GM21619 (cell line): ENCODE data around the gene CDC42BPB.
A peak's percentile ranks its signal among the peaks of the same experiment; 100 is the strongest.

Source experiments
- ATAC-seq: cut with Tn5 transposase; IDR thresholded peaks from one replicate; pipeline ENCODE4 v1.9.1; 2021; ENCODE audit not compliant: unreplicated experiment

The CDC42BPB gene

GRCh38 chr14:103094406-103095209 lies 37.3 kb upstream of the CDC42BPB start, which contains the start of gene EXOC3L4:
Gene EXOC3L4 (plus strand): TSS chr14:103094725. CDS start chr14:103100220, 5,495 bp downstream.
- ATAC-seq: no peak

GRCh38 chr14:103093856-103094405 lies 36.6 kb upstream of the CDC42BPB start:
- ATAC-seq: no peak

GRCh38 chr14:103091883-103092222 lies 34.5 kb upstream of the CDC42BPB start:
- ATAC-seq: no peak

DNA sequence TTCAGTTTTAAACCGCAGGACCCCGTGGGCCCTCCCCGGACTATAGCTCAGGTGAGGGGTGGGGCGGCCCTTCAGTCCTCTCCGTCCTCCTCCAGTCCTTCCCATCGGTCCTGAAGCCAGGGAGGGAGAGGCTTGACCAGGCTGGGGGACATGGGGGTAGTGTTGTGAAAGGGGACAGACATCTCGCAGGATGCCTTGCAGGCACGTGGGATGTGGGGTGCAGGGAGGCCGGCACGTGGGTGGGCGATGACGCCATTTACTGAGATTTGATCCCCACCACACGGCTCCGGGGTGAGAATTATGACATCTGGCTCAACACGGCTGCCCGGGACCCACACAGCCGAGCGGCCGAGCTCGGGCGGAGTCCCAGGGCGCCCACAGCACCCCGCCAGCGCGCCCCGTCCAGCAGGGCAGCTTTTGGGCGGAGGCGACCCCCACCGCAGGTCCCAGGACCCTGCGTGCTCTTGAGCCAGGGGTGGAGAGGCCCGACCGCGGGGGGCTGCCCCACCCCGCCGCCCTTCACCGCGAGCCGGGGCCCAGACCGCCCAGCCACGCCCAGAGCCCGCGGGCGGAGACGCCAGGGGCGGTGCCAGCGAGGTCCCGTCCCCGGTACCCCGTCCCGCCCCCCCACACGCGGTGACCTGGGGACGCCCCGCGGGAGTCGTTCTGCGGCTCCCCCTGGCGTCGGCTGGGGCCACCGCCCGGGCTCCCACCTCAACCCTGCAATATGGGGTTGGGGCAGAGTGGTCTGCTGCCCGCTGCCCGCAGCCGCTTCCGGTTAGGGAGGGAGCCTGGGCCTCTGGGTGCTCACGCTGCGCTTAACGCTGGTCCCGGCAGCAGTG lies 33.9 kb upstream of the CDC42BPB start:
- peak; percentile 49 for ATAC-seq

DNA sequence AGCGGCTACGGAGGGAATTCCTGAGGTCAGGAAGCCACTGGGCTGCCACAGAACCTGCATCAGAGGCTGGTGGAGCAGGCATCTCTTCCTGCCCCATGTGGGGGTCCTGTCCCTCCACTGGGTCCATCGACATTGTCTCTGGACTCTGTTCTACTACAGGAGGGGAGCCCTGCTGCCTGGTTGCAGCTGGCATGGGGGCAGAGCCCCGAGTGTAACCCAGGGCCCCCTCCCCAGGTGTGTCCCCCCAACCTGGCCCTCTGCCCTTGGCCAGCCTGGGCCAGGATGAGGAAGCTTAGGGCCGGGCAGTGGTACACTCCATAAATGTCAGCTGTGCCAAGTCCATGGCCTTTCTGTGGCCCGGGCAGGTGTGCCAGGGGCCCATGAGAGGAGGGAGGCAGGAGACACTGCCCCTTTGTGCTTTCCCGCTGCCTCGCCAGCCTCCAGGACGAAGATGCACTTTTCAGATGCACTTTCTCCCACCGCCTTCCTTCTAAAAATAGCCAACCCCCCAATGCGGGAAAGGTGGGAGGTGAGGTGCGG lies 33.2 kb upstream of the CDC42BPB start:
- no peak for ATAC-seq

- ATAC-seq: no peak
Observed at GRCh38 chr14:103089386-103090335, 32.3 kb upstream of the CDC42BPB start.

GRCh38 chr14:103088921-103089320 lies 31.6 kb upstream of the CDC42BPB start:
- no peak for ATAC-seq

- no peak for ATAC-seq
Observed at GRCh38 chr14:103087343-103087835, 30.0 kb upstream of the CDC42BPB start.

GRCh38 chr14:103086771-103087342 lies 29.5 kb upstream of the CDC42BPB start:
- ATAC-seq: no peak

DNA sequence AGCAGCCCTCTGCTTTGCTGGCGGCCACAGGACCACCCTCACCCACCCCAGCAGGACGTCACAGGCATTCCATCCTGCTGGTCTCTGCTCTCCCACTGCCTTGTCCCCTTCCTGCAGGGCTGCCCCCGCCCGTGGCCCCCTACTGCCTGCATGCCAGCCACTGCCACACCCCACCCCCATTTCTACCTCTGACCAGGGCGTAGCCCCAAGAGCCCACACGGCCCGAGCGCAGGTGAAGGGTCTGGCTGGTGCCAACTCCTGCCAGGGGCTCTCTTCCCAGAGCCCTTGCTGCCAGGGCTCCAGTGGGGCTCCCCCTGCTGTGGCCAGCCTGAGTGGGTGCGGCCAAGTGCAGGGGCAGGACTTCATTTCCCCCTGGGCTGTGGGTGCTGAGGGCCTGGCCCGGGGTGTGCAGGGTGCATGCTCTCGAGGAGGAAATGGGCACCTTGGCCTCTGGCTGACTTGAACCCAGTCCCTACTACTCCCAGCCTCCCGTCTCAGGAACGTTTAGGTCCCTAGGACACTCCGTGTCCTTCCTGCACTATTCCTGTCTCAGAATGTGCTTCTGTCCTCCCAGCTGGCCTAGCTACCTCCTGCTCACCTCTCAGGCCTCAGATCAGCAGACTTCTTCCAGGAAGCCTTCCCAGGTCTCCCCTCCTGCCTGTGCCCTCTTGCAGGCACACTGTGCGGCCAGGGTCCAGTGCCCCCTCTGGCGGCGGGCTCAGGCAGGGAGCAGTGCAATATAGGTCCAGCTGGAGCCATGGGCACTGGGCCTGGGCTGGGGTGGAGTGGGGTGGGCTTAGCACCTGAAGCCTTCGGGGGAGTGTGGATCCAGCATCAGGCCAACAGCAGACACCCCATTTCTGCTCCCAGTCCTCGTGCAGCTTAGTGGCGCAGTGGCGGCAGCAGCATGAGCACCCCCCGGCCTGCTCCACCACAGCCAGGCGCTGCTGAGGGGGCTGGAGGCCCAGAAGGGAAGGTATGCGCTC lies 28.1 kb upstream of the CDC42BPB start:
- ATAC-seq: no peak

GRCh38 chr14:103084021-103084919 lies 26.9 kb upstream of the CDC42BPB start, which contains the start of gene LBHD2:
Gene LBHD2 (plus strand): TSS chr14:103084210. CDS start chr14:103086013, 1,803 bp downstream.
- no peak for ATAC-seq

GRCh38 chr14:103081951-103082350 lies 24.6 kb upstream of the CDC42BPB start:
- ATAC-seq: no peak

- no peak for ATAC-seq
Observed at GRCh38 chr14:103078860-103079587, 21.7 kb upstream of the CDC42BPB start.

DNA sequence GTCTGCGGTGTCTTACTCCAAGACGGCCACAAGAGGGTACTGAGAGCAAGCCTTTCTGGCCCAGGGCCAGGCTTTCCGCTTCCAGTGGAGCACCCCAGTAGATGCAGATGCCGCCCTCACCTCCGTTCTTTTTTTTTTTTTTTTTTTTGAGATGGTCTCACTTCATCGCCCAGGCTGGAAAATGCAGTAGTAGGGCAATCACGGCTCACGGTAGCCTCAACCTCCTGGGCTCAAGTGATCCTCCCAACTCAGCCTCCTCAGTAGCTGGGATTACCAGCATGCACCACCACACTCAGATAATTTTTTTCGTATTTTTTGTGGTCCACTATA lies 21.0 kb upstream of the CDC42BPB start:
- ATAC-seq: no peak

- no peak for ATAC-seq
Observed at GRCh38 chr14:103074729-103075367, 17.5 kb upstream of the CDC42BPB start.

DNA sequence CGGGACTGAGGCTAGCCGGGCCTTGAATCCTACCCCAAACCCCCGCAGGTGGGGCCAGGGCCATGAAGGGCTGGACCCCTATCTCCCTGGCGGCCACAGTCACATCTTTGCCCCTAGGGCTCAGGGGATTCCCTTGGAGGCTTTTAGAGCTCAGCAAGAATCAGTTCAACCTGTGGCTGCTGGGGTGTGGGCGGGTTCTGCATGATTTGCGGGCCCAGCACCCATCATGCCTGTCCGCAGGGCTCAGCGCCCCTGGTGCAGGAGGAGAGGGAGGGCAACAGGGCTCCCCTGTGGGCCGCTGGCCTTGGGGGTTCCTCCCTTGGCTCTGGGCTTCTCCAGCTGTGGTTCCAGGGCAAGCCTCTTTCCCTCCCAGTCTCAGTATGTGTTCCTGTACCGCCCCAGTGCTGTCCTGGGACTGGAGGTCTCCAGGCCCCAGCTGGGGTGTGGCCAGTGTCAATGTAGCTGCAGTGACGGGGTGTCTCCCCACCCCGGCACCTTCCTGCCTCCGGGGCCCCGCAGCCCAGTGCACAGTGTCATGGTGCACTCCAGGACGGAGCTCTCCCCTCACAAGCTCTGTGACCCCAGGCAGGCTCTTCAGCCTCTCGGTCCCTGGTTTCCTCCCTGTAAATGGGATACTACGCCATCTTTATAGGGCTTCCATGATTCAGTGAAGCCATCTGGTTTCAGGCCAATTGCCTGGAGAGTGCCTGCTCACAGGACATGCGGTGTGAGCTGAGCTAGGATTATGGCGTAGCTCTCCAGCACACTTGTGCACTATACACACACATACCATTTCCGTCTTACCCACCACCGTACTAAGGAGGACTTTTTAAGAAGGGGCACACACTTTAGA lies 16.8 kb upstream of the CDC42BPB start:
- no peak for ATAC-seq
